ENCODE data around the gene FSTL1.

The FSTL1 gene, protein sequence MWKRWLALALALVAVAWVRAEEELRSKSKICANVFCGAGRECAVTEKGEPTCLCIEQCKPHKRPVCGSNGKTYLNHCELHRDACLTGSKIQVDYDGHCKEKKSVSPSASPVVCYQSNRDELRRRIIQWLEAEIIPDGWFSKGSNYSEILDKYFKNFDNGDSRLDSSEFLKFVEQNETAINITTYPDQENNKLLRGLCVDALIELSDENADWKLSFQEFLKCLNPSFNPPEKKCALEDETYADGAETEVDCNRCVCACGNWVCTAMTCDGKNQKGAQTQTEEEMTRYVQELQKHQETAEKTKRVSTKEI

DNA sequence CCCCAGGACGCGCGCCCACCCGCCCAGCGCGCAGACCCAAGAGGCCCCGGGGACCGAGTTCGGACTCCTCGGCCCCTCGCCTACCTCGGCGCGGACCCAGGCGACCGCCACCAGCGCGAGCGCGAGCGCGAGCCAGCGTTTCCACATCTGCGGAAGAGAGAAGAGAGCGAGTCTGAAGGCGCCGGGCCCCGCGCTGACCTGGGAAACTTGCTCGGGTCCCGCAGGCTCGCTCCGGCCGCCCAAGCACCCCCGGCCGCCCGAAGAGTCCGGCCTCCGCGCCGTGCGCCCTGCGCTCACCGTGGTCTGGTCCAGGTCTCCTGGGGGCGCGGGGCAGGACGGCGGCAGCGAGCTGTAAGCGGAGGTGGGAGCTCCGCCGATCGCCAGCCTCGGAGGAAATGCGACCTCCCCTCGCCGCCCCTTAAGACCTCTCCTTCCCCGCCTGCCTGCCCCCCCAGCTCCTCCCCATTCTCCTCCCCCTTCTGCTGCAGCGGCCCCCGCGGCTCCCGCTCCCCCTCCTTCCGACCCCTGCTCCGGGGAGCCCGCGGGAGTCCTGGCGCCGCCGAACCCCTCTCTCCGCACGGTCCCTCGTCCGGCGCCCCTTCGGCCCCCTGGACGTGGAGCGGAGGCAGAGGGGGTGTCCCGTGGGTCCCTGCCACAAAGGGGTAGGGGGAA, at the start of gene FSTL1:
TSS of gene FSTL1 (minus strand) at position 393 of the 672 bp plus-strand sequence. CDS start at position 147, 246 bp downstream.
- no peak for DNase-seq

DNA sequence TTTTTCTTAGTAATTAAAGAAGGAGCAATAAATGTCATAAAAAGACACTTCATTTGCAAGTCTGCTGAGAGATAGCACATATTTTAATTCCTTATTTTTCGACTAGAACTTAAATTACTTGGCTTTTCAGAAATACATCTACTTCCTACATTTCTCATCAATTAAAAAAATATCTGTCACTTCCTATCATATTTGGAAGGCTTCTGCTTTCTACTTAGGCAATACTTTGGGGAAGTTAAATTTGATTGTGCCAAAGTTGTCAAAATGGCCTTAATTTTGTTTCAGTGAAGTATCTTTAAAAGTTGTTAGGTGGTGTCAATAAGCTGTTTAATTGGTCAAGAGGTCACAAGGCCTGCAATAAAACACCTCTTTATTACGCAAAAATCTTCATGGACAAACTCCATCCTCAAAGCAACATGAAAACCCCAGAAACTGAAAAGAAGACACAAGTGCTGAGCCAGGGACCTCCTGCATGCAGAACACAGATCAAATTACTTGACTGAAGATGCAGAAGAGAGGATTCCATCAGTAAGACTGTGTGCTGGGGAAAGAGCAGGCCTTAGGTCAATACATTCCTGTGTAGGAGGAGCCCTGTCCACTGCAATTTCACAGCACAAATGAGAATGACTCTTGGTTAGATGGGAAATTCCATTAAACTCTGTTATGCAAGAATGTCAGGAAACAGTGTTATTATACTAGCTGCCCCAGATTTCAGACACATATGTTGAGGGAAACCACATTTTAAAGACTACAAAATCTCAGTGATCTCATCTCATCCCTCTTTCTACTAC, 48.0 kb upstream of the FSTL1 start:
- no peak for DNase-seq

DNA sequence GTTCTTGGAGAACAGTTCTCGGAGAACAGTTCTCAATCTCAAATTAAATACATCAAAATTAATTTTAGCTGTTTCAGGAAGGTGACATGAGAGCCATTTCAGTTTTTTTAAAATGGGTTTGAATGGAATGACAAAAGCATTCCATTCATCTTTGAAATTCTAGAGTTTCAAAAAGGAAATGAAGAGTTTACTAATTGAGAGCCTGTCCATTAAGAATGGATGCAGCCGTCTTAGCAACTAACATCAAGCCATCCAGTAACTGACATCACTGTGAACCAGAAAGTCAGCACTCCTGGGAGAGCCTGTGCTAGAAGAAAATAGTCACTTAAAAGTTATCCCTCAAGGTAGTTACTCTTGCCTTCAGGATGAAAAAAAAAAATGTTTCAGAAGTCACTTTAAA, 47.0 kb upstream of the FSTL1 start:
- DNase-seq = no peak

DNA sequence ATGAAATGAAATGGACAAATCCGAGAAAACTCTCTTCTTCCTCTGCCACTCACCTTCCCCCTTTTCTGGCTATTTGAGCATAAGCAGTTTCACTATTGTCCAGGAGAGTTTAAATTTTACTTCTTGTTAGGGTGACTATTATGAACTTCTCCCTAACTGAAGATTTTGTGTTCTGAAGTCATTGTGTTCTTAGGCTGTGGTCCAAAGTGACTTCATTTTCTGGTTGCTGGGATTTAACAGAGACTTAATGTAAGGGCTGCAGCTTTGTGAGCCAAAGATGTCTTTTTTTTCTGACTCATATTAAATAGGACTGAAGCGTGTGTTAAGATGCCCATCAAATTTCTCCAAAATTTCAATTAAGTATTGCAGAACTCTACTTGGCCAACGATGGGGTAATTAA, 46.5 kb upstream of the FSTL1 start:
- no peak for DNase-seq

DNA sequence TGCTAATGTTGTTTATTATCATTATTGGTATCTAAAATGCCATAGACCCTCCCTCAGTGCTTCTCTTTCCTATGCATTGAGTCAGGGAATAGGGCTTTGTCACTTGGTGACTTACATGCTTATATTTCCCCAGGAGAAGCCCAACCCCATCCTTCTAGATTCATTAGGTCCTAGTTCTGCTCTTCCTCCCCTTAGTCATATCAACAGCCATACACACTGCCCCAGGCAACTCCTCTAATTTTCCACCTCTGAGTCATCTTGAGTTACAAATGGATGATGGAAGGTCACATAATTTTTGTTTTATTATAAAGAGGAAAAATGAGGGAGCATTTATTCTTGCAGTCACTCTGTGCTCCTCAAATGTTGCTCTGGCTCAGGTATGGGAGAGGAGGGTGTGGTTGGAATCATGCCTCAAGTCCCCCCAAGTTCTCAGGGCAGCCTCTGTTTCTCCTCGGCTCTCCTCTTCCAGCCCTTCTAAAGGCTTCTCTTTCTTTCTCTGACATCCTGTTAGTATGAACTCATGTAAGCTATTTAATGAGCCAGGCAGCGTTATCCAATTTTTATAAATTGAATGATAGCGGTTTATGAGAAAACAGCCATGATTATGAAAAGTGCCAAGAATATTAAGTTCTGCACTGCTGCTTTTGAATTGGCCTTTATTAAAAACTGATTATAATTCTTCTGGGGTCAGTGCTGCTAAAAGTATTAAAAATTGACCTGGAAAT, 45.6 kb upstream of the FSTL1 start:
- DNase-seq = no peak

DNA sequence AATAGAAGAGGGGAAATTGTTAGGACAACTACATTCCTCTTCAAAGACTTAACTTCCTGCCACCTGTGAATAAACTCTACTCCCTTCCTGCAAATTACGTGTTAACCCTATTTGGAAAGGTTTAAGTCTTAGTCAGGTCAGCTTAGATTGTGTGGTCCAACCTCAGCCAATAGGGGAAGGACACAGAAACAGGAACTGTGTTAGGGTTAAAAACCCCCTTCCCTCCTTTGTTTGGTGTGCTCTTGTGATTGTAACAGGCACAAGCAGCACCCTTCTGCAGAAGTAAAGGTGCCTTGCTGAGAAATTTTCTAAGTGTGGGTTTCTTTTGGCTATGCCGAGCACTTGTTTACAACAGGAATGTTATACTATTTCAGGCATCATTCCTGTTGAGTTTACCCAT, 45.0 kb upstream of the FSTL1 start:
- DNase-seq = no peak

DNA sequence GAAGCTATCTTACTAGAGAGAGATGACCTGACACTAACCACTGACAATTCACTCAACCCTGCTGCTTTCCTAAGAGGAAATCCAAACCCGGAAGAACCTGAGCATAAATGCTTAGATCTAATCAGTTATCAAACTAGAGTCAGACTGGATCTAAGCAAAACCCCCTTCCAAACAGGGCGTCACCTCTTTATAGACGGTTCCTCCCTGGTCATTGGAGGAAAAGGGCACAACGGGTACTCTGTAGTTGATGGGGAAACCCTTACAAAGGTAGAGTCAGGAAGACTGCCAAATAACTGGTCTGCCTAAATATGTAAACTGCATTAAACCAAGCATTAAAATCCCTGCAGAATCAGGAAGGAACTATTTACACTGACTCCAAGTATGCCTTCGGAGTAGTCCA, 41.3 kb upstream of the FSTL1 start:
- DNase-seq = no peak

DNA sequence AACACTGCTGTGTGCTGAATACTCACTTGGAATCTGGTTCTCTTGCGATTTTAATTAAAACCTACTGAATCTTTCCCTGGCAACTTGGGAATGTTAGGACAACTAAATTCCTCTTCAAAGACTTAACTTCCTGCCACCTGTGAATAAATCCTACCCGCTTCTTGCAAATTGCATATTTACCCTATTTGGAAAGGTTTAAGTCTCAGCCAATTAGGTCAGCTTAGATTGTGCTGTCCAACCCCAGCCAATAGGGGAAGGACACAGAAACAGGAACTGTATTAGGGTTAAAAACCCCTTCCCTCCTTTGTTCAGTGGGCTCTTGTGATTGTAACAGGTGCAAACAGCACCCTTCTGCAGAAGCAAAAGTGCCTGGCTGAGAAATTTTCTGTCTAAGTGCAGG, 38.6 kb upstream of the FSTL1 start:
- no peak for DNase-seq

DNA sequence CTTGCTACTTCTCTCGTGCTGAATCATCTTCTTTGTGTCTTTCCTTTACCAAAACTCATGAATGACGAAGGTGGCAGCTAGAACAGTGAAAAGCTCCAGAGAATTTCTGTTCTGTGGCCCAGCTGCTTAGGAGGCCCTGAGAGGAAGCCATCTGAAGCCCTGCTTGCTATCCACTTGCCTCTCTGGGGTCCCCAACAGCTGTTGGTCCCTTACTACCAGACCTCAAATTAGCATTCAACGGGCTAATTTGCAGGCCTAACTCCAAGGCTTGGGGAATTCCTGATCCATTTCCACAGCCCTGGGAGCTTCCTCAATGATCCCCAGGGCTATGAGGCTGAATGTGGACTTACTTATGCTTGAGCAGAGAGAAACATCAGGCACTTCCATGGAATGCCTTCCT, 37.5 kb upstream of the FSTL1 start:
- DNase-seq = no peak

DNA sequence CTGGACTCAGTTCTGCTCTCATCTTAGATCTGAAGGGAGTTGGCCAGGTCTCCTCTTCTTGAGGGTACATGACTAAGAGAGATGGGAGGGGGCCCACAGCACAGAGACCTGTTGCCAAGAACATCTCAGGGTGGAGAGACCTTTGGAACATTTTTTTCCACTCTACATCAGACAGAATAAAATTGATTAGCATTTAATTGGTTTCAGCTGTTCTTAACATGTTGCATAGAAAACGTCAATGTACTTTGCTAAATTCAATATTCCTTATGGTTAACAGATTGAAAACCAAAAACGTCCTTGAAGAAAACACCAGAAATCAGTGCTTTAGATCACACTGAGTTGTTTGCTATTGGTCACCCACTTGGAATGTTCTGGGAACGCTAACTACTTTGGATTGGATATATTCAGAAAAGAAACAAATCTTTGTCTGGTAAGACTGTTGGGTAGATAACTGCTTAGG, 36.4 kb upstream of the FSTL1 start:
- DNase-seq = no peak

DNA sequence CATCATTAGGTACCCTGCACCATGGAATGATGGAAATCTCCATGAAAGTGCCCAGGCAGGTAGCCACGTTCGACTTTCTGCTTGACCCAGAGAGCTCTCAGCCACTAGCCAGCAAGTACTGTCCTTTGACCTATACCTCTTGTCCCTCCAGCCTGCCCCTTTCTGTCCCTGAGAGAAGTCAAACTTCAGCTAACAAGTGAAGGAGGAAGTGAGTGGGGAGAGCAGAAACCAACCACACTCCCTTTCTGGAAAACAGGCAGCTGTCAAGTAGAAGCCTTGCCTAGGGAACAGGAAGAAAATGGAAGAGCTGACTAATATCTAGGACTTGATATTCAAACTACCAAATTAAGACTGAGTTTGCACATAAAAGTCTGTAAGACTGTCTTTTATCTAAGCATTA, 30.3 kb upstream of the FSTL1 start:
- DNase-seq = no peak

DNA sequence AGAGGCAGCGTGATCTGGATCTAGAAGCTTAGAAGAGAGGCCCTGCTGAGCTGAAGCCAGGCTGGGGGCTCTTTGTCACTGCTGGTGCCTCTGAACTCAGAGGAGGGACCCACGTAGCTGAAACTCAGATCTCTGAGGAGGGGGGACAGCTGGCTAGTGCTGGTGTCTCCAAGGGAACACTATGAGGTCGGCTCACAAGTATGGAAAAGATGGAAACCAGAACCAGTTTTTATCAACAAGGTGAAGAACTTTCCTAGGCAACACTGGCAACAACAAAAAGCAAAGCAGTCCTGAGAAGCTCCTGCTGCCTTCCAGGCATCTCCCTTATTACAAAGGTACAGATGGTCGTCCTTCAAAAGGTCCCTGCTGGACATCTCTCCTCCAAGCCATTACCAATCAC, 27.0 kb upstream of the FSTL1 start:
- DNase-seq = no peak

DNA sequence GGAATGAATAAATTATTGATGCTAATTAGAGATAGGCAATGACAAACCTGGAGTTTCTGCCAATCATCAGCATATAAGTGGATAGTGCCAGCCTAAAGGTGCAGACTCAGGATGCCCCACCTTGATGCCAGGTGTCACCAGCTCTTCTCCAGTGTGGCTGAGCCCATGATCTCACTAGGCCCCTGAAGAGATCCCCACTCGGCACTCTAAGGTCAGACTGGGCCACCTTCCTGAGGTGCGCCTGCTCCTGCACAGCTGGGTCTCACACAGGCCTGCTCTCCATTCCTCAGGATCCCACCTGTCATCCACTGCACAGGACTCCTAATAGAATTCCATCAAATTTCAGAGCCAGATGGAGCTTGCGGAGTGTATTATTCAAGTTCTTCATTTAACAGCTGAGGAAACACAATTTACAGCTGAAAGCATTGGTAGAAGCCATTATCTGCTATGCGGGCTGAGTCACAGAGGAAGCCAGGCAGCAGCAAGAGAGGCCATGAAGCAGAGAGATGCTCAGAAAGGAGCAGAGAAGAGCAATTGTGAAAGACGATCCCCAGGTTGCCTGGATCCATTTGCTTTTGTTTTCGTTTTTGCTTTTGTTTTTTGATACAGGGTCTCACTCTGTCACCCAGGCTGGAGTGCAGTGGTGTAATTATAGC, 25.1 kb upstream of the FSTL1 start:
- DNase-seq = no peak

DNA sequence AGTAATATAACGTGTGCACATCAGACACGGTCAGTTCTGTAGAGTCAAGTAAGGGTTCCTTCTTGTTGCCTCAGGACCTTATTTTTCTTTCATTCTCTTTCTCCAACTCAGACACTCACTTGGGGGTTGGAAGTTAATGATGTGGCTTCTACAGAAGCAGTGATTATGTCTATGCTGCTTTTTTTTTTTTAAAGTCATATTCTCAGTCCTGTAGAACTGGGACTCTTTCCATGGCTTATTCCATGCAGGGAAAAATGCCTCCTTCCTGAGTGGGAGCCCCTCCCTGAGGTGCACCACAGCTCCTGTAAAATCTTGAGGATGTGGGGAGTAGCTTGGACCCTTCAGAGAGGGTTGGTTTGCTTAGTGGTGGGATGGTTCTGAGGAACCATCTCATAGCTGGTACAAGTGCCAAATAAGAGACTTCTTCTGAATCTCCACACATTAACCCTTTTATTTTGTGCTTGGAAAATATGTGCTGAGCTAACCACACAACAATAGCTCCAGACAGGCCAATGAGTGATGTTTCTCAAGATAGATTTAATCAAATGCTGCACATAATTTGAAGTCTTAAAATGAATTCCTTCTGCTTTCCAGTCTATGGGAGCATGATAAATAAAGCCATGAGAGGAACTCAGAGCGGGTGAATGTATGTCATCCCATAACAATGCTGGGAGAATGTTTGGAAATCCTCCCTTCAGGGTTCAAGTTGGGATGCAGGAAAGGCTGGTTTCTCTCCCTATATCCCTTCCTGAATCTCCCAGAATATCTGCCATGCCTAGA, 23.3 kb upstream of the FSTL1 start:
- DNase-seq = no peak

DNA sequence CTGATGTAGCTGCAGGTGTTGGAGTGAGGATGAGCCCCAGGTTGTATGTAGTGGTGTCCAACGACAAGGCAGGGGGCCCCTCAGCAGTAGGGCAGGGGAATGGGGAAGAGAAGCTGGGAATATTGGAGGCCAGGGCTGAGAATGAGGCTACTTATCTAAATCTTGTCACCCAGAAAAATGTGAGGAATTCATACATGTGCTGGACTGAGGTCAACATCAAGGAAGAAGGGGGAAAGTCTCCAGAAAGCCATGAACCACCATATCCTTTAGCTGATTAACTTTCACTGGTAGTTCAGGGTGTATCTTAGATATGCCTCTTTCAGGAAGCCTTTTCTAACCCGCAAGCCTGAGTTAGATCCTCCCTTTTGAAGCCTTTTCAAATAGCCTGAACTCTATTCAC, 22.6 kb upstream of the FSTL1 start:
- DNase-seq = no peak

DNA sequence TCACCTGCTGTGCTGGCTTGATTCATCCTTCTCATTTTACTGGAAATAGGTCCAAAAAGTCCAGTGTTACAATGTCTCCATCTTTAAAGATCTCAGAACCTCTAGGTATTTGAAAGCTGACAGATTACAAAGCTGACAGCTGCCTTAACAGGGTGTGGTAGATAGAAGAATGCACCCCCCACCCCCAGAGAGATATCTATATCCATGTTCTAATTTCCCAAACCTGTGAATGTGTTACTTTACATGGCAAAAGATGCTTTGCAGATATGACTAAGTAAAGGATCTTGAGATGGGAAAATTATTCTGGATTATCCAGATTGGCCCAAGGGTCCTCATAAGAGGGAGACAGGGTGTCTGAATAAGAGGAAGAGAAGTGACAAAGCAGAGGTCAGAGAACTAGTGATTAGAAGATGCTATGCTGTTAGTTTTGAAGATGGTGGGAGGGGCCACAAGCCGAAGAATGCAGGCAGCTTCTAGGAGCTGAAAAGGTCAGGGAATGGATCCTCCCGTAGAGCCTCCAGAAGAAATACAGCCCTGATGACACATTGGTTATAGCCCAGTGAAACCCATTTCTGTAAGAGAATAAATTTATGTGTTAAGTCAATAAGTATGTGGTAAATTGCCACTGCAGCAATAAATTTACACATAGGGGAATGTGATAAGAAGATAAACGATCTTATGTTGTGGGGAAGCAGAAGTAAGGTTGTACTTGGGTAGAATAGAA, 21.5 kb upstream of the FSTL1 start:
- DNase-seq = no peak

DNA sequence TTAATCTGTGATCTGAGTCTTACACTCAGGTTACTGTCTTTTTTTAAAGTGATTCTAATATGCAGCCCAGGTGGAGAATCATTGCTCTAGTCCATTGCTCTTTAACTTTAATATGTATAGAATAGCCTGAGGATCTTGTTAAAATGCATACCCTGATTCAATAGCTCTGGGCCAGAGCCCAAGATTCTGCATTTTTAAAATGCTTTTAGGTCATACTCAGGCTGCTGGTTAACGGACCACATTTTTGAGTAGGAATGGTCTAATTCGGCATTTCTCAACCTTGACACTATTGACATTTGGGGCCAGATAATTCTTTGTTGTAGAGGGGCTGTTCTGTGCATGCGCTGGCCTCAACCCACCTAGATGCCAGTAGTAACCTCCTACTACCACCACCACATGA, 20.9 kb upstream of the FSTL1 start:
- DNase-seq = no peak

DNA sequence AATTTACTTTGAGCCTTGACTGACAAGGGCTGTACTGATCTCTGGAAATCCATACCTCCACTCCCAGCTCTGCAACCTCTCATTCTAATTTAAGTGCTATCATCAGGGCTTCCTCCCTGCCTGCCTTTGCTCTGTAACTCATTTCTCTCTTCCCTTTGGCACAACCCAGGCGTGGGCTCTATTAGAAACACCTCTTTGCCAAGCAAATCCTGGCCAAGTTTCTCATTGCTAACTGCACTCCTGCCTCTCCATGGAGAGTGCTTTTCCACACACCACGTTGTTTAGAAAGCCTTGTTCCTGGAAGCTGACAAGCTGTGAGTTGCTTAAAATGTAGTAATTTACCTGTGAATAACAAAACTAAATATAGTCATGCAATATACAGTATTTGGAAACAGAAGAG, 20.1 kb upstream of the FSTL1 start:
- DNase-seq = no peak

DNA sequence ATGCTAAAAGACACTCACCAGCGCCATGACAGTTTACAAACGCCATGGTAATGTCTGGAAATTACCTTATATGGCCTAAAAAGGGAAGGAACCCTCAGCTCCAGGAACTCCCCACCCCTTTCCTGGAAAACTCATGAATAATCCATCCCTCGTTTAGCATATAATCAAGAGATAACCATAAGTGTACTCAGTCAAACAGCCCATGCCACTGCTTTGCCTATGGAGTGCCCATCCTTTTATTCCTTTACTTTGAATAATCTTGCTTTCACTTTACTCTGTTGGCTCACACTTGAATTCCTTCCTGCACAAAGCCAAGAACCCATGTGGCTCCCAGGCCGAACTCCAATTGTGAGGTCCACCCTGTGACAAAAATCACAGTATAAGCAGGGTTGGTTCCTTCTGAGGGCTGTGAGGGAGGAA, 19.1 kb upstream of the FSTL1 start:
- no peak for DNase-seq

DNA sequence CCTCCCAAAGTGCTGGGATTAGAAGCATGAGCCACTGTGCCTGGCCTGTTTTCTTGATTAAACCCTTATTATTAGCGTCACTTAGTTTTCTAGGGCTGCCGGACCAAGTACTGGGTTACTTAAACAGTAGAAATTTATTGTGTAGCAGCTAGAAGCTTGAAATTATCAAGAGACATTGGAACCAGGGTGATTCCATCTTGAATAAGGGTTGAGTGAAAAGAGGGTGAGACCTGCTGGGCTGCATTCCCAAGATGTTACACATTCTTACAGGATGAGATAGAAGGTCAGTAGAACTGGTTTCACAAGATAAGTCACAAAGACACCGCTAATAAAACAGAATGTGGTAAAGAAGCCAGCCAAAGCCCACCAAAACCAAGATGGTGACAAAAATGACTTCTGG, 18.6 kb upstream of the FSTL1 start:
- no peak for DNase-seq

DNA sequence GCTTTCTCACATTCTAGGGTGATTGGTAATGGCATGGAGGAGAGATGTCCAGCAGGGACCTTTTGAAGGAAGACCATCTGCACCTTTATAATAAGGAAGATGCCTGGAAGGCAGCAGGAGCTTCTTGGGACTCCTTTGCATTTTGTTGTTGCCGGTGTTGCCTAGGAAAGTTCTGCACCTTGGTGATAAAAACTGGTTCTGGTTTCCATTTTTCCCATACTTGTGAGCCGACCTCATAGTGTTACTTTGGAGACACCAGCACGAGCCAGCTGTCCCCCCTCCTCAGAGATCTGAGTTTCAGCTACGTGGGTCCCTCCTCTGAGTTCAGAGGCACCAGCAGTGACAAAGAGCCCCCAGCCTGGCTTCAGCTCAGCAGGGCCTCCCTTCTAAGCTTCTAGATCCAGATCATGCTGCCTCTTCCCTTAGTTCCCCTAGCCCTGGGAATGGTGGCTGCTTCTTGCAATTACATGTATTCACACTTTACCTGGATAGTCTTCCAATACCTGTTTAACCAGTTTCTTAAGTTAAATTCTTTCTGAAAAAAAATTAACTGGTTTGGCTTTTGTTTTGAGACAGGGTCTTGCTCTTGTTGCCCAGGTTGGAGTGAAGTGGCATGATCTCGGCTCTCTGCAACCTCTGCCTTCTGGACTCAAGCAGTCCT, 18.0 kb upstream of the FSTL1 start:
- no peak for DNase-seq

Data from NCI-H1092 (cell line).